Measurements from ENCODE around the gene ACKR2.

The ACKR2 gene

DNA sequence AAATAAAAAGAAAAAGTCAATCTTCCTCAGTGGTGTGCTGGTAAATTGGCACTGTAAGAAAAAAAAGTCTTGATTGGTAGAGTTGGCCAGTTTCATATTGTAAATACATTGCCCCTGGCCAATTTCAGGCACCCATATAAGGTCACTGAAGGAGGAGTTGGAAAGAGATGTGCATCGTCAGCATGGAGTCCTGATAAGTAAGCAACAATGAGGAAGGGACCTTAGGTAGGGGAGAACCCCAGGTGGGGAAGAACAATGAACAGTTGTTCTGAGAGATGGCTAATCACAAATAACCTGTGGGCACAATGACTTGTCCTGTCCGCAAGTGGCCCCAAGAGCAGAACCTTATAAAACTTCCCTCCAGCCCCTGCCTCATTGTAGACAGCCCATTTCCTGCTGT lies 75.1 kb downstream of the ACKR2 start:
- no peak for DNase-seq

- no peak for DNase-seq
Measured at GRCh38 chr3:42886294-42886822, 77.1 kb downstream of the ACKR2 start.

DNA sequence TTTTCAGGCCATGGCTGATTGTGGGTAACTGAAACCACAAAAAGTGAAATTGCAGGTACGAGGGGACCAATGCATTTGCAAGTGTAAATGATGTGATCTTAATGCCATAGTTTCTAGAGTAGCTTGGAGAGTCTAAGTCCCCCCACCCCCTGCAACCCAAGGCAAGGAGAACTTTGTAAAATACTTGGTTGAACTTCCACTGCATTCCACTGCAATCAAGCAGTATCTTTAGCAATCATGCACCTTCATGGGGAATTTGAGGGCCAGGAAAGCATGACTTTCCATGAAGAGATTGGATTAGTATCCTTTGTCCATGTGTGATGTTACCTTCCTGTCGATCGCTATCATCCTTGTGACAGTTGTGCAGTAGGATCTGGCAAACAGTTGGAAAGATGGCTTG lies 77.8 kb downstream of the ACKR2 start:
- no peak for DNase-seq

DNA sequence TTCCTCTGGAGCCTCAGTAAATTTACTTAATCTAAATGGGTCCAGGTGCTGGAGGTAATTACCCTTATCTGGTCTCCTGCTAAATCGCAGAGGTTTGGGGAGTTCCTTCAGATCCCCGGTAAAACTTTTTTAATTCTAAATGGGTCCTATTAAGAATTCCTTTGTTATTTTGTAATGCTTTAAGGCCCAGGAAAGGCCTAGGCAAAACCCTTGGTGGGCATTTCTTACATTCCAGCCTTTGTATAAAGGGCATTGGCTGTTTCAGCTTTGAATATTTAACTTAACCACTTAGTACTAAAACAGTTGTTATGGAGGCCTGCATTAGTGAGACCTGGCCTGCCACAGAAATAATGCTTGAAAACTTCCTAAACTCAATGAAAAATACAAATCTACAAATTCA lies 81.8 kb downstream of the ACKR2 start:
- DNase-seq = no peak

GRCh38 chr3:42892169-42892568 lies 82.9 kb downstream of the ACKR2 start:
- no peak for DNase-seq

GRCh38 chr3:42892807-42893206 lies 83.6 kb downstream of the ACKR2 start:
- DNase-seq = no peak

DNA sequence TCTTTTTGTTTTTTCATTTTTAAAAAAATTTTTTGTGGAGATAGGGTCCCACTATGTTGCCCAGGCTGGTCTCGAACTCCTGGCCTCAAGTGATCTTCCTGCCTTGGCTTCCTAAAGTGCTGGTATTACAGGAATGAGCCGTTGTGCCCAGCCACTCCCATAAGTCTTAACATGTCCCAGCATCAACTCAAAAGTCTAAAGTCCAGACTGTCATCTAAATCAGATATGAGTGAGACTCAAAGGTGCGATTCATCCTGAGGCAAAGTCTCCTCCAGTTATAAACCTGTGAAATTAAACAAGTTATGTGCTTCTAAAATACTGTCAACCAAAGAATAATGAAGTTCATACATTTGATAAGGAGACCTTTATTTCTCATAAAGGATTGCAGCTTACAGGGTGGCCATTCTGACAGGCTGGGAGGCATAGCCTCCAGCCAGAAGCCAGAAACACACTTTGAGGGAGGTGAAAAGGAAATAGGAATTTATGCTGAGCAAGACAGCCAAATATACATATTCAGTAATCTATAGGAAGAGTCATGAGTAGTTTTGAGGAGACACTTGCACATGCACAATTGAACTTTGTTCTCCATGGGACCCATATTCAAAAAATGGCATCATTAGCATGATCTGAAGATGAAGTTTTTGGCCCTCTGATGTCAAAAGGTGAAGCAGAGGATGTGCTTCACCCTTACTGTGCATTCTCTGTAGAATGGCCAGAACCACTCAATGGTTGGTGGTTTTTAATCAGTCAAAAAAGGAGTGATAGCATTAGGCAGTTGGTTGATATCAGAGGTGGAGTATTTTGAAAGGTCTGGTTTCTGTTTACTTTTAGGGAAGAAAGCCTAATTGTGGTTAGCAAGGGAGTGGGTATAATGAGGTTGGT lies 85.7 kb downstream of the ACKR2 start:
- DNase-seq = no peak

GRCh38 chr3:42895580-42895868 lies 86.3 kb downstream of the ACKR2 start:
- no peak for DNase-seq

GRCh38 chr3:42898896-42899675 lies 89.8 kb downstream of the ACKR2 start:
- peak in 2 of 56 donors; percentile 3 for DNase-seq

GRCh38 chr3:42900226-42901072 lies 91.2 kb downstream of the ACKR2 start:
- peak in 15 of 56 donors; percentile 4 to 38 (median 11) for DNase-seq

- no peak for DNase-seq
Measured at GRCh38 chr3:42901073-42901415, 91.8 kb downstream of the ACKR2 start.

DNA sequence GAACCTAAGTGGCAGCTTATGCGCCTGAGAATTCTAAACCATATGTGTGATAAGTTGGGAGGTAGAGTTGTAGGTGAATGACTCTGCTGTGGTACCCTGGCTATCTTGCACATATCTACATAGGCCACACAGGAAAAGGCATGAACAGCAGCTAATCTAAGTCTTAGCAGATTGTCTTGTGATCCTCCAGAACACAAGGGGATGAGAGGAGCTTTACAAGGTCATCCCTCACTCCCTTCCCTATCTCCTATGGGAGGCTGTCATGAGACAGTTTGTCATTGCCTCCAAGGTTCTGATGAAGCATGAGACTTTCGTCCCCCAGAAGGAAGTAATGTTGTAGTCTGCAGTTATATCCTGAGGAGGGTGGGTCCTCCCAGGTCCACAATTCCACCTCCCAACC lies 93.0 kb downstream of the ACKR2 start:
- DNase-seq = no peak

DNA sequence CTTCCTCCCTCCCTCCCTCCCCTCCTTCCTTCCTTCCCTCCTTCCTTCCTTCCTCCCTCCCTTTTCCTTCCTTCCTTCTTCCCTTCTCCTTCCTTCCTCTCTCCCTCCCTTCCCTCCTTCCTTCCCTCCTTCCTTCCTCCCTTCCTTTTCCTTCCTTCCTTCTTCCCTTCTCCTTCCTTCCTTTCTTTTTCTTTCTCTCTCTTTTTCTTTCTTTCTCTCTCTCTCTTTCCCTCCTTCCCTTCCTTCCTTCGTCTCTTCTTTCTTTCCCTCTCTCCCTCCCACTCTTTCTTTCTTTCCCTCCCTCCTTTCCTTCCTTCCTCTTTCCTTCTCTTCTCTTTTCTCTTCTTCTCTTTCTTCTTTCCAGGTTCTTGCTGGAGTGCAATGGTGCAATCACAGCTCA lies 94.8 kb downstream of the ACKR2 start:
- DNase-seq = no peak

DNA sequence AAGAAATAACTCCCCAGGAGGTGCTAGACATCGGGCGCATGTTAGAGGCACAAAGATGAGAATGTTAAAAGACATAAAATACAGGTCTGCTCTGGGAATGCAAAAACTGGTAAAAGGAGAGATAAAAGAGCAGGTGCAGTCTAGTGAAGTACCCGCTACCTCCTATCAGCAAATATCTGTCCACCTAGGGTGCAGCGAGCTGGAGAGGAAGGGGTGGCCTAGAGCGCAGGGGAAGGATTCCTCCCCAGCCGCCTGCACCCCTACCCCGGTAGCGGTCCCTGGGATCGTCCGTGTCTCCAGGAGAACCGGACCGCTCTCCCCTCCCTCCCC lies 96.5 kb downstream of the ACKR2 start:
- DNase-seq = peak in 1 of 56 donors; percentile 24

DNA sequence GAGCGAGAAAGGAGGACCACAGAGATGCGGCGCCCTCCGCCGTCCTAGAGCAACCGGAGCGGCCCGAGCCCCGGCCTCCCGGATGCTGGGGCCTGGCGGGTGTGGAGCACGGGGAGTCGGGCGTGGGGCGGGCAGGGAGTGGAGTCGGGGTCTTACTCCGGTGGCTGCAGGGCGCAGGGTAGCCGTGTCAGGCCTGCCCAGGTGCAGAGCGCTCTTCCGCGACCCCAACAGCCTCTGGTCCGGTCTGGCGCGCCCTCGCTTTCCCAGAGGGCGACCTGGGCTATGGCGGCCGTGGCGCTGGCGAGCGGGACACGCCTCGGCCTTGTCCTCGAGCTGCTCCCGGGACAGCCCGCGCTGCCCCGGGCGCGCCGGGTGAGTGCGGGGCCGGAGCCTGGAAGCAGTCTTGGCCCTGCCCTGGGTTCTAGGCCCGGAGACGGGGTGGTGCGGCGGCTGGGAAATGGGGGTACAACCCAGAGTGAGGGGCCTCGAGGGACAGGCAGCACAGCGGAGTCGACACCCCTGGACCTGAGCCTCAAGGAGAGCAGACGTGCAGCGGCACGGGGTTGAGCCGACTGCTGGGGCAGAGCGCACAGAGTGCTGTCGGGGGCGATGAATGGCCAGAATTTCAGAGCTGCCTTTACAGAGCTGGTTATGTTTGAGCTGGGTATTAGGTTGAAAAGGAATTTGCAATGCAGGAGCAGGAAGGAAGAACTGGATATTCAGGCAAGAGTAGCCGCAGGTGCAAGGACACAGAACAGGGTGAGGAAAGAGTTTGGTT lies 97.0 kb downstream of the ACKR2 start, which contains the start of gene ZNF662:
Gene ZNF662 (plus strand): TSS at position 73 of the 778 bp plus-strand sequence. CDS start 1,973 bp downstream, outside the sequence.
- DNase-seq = peak in 47 of 56 donors; percentile 5 to 69 (median 33)

GRCh38 chr3:42906848-42907183 lies 97.6 kb downstream of the ACKR2 start:
- peak in 1 of 56 donors; percentile 1 for DNase-seq

GRCh38 chr3:42908675-42909074 lies 99.4 kb downstream of the ACKR2 start:
- no peak for DNase-seq

GRCh38 chr3:42911551-42911950 lies 102.3 kb downstream of the ACKR2 start:
- no peak for DNase-seq

- DNase-seq = no peak
Measured at GRCh38 chr3:42914771-42915515, 105.7 kb downstream of the ACKR2 start.

Measured in nucleus accumbens (tissue), 56 donors.